Peyer's patch (tissue), 4 donors: ENCODE measurements around the gene PCSK2.

Experiments
- CTCF ChIP-seq, 6 experiments: fragments of 450-650 bp in 4 of 6; fragments of 200-600 bp in 2 of 6; sonication (generic) in 1 of 6; IDR thresholded peaks; one replicate each; pipeline ENCODE4 v1.5.1; 2017 to 2019; ENCODE audit warnings: antibody characterized with exemption in 6 of 6, mild to moderate bottlenecking in 3 of 6, moderate library complexity in 1 of 6
- POLR2A ChIP-seq, 2 donors: fragments of 450-650 bp; IDR thresholded peaks; one replicate each; pipeline ENCODE4 v1.5.1; 2017; ENCODE audit warnings: antibody characterized with exemption in 2 of 2, mild to moderate bottlenecking in 2 of 2, moderate library complexity in 2 of 2

GRCh38 chr20:17421493-17421892 is 194.7 kb downstream of the PCSK2 start:
- TF ChIP-seq POLR2A (IDR thresholded peaks at IDR 0.05), result no peak
- no peak for TF ChIP-seq CTCF (IDR thresholded peaks at IDR 0.05)
